Measurements from ENCODE around the gene BCL2L12.

The BCL2L12 gene

GRCh38 chr19:49654581-49654980, 11.2 kb upstream of the BCL2L12 start:
- Histone ChIP-seq H3K4me3 (ENCODE audit: insufficient read depth, low read length, poor library complexity, severe bottlenecking) (no peak overlapping the region), H3K9me3 (ENCODE audit: insufficient read depth, low read length) (no peaks in the 10 kb centered on the region), H2AFZ (ENCODE audit: low read depth, low read length, severe bottlenecking) (no peak overlapping the region), H3K9me2 (replicated peaks; ENCODE audit: insufficient read depth, low read length) (no peaks in the 10 kb centered on the region), H3K9ac (ENCODE audit: low read length) (no peak overlapping the region), H3K27ac (ENCODE audit: low read depth, low read length) (no peak overlapping the region), H3K79me2 (ENCODE audit: insufficient read depth, low read length) (no peaks in the 10 kb centered on the region), H3F3A (ENCODE audit: insufficient read depth) (0 out of 2 replicates have a peak, but pooled peaks cover 4% of the 10 kb centered on the region), H3K36me3 (ENCODE audit: low read length) (no peaks in the 10 kb centered on the region), H3K4me2 (ENCODE audit: low read depth, low read length, poor library complexity, severe bottlenecking) (no peak overlapping the region), H3K27me3 (ENCODE audit: low read length) (no peaks in the 10 kb centered on the region), H4K20me1 (ENCODE audit: low read depth, low read length) (no peaks in the 10 kb centered on the region)
- no peak for TF ChIP-seq CTCF (IDR thresholded peaks at IDR 0.05; ENCODE audit: insufficient read depth, low read length, poor library complexity, severe bottlenecking)
- no peak for TF ChIP-seq EZH2phosphoT487 (conservative IDR thresholded peaks at IDR 0.05; ENCODE audit: low read length)

GRCh38 chr19:49655570-49656455, 9.9 kb upstream of the BCL2L12 start:
- Histone ChIP-seq H3K9me3 (ENCODE audit: insufficient read depth, low read length) (no peaks in the 10 kb centered on the region), H3K79me2 (ENCODE audit: insufficient read depth, low read length) (no peaks in the 10 kb centered on the region), H3K36me3 (ENCODE audit: low read length) (0 out of 2 replicates have a peak, but pooled peaks cover 3% of the 10 kb centered on the region), H3K9me2 (replicated peaks; ENCODE audit: insufficient read depth, low read length) (no peaks in the 10 kb centered on the region), H3K27ac (ENCODE audit: low read depth, low read length) (no peak overlapping the region), H3K9ac (ENCODE audit: low read length) (no peak overlapping the region), H3K4me2 (ENCODE audit: low read depth, low read length, poor library complexity, severe bottlenecking) (no peak overlapping the region), H4K20me1 (ENCODE audit: low read depth, low read length) (no peaks in the 10 kb centered on the region), H3K27me3 (ENCODE audit: low read length) (no peaks in the 10 kb centered on the region), H2AFZ (ENCODE audit: low read depth, low read length, severe bottlenecking) (no peak overlapping the region), H3F3A (ENCODE audit: insufficient read depth) (0 out of 2 replicates have a peak, but pooled peaks cover 10% of the 10 kb centered on the region), H3K4me3 (ENCODE audit: insufficient read depth, low read length, poor library complexity, severe bottlenecking) (no peak overlapping the region)
- TF ChIP-seq EZH2phosphoT487 (conservative IDR thresholded peaks at IDR 0.05; ENCODE audit: low read length), result no peak
- no peak for TF ChIP-seq CTCF (IDR thresholded peaks at IDR 0.05; ENCODE audit: insufficient read depth, low read length, poor library complexity, severe bottlenecking)

GRCh38 chr19:49656456-49657109, 9.2 kb upstream of the BCL2L12 start:
- no peak for TF ChIP-seq CTCF (IDR thresholded peaks at IDR 0.05; ENCODE audit: insufficient read depth, low read length, poor library complexity, severe bottlenecking)
- TF ChIP-seq EZH2phosphoT487 (conservative IDR thresholded peaks at IDR 0.05; ENCODE audit: low read length), result no peak
- Histone ChIP-seq H3K27me3 (ENCODE audit: low read length) (no peaks in the 10 kb centered on the region), H3F3A (ENCODE audit: insufficient read depth) (0 out of 2 replicates have a peak, but pooled peaks cover 10% of the 10 kb centered on the region), H3K4me2 (ENCODE audit: low read depth, low read length, poor library complexity, severe bottlenecking) (no peak overlapping the region), H3K4me3 (ENCODE audit: insufficient read depth, low read length, poor library complexity, severe bottlenecking) (no peak overlapping the region), H2AFZ (ENCODE audit: low read depth, low read length, severe bottlenecking) (no peak overlapping the region), H3K9ac (ENCODE audit: low read length) (no peak overlapping the region), H3K9me2 (replicated peaks; ENCODE audit: insufficient read depth, low read length) (no peaks in the 10 kb centered on the region), H3K79me2 (ENCODE audit: insufficient read depth, low read length) (no peaks in the 10 kb centered on the region), H3K36me3 (ENCODE audit: low read length) (0 out of 2 replicates have a peak, but pooled peaks cover 3% of the 10 kb centered on the region), H3K9me3 (ENCODE audit: insufficient read depth, low read length) (no peaks in the 10 kb centered on the region), H3K27ac (ENCODE audit: low read depth, low read length) (no peak overlapping the region), H4K20me1 (ENCODE audit: low read depth, low read length) (no peaks in the 10 kb centered on the region)
